GM21529 (cell line): ENCODE results near the gene EVX2.

Experiments used
- ATAC-seq: cut with Tn5 transposase; IDR thresholded peaks from one replicate; pipeline ENCODE4 v1.9.1; 2021; ENCODE audit not compliant: unreplicated experiment

Gene EVX2

DNA sequence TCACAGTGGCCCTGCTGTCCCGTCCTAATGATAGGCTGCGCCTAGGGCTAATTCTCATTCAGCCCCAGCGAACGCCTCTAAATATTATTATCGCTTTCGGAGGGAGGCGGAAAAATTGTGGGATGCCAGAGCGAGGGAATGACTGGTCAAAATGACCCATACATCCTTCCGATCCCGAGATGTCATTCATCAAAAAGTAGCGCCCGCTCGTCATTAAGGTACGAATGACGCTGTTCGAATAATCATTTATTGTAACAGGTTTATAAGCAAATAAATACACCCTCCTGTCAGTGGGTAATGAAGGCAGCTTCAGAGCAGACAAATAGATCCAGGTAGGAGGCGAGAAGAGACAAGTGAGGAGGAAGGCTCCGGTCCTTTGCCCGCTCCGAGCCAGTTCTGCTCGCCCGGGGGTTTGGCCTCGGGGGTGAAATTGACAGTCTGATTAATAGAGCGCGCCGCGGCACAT is at the start of gene EVX2:
Gene EVX2 (minus strand): TSS at position 167 of the 466 bp plus-strand sequence. CDS start 186 bp downstream, outside the sequence.
- ATAC-seq = no peak

DNA sequence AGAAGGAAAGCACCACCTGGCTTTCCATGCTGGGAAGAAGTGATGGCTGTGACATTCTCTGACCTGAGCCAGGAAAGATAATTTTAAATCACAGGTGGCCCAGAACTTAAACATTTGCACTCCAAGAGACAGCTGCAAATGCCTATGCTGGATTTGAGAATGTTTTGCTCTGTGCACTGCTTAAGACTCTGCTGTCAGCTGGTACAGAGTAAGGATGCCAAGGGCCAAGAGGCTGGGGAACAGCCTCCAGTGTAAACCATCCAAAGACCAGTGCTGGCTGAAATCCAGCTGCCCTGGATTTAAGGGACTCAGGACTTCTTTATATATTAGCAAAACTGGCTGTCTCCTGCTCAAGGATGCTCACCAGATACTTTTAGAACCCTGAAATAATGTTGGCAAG is 49.6 kb upstream of the EVX2 start:
- ATAC-seq = no peak

DNA sequence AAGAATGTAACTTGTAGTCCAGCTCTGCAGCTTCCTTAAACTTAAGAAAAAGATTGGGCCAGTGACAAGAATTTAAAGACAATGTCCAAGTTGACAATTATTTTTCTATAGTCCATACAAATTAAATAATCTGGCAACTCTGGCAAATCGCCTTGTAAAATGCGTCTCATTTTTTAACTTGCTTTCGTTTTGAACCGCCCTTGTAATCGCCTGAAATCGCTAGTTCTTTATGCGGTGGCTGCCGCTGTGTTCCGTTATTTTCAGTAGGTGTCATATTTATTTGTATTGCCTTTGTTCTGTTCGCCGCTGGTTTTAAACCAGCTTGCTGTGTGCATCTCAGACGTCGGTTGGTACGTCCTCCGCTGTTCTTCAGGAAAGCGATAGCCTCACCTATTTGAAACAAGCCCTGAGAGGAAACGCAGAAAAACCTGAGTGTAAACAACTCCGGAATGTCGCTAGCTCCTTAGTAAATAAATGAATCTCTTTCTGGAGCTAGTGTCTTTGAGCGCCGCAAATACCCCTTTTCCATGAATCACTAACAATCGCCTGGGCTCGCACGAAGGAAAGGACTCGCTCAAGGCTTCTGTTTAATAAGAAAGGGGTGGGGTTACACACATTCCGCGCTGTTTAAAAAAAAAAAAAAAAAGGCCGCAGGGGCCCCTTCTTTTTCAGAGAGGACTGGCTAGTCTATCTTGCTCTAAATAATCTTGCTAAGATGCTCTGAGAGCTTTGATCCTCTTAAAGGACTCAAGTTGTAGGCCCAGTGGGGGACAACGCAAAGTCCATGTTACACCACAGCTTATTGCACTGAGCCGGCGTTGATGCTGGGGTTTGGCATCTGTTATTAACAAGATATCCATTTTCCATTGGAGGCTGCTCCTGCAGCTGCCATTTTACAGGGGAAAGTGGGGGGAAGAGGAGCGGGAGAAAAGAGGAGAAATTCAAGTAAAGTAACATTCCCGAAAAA is 48.7 kb upstream of the EVX2 start:
- ATAC-seq = no peak

DNA sequence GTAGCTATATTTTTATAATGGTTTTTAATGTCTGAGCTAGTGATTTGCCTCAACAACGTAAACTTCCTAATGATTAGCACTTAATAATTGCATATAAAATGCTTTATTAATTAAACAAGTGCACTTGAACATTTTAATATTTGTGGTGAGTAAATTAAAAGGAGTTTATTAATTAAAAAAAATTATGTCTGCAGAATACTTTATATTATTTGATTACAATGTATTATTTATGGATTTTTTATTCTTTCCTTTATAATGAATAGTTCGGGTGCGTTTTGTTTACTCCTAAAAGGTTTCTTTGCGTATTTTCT is 48.0 kb upstream of the EVX2 start:
- no peak for ATAC-seq

DNA sequence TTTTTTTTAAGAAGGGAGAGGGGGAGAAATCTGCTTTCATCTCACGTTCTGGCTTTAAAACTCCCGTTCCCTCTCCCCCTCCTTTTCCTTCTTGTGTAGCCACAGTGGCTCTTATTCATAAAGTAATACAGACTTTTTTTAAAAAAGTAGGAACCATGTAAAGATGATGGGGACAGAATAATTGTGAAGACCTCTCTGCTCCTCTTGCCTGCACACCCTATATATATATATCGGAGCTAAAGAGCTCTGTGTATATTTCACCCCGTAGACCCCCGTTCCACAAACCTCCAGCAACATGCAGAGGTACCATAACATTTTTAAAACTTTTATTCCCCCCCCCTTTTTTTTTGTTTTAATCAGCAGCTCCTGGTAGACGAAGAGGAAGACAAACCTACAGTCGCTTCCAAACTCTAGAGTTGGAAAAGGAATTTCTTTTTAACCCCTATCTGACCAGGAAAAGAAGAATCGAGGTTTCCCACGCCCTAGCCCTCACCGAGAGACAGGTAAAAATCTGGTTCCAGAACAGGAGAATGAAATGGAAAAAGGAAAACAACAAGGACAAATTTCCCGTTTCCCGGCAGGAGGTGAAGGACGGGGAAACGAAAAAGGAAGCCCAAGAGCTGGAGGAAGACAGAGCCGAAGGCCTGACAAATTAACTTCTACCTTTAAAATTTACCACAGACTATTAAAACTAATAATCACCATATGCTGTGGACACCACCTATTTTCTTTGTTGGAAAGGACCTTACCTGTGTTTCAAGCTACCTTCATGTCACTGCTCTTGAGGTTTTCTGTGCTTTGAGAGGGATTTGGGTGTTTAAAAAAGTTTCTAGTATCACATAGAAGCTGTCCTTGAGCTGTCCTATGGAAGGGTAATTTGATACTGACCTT is 47.4 kb upstream of the EVX2 start:
- no peak for ATAC-seq

DNA sequence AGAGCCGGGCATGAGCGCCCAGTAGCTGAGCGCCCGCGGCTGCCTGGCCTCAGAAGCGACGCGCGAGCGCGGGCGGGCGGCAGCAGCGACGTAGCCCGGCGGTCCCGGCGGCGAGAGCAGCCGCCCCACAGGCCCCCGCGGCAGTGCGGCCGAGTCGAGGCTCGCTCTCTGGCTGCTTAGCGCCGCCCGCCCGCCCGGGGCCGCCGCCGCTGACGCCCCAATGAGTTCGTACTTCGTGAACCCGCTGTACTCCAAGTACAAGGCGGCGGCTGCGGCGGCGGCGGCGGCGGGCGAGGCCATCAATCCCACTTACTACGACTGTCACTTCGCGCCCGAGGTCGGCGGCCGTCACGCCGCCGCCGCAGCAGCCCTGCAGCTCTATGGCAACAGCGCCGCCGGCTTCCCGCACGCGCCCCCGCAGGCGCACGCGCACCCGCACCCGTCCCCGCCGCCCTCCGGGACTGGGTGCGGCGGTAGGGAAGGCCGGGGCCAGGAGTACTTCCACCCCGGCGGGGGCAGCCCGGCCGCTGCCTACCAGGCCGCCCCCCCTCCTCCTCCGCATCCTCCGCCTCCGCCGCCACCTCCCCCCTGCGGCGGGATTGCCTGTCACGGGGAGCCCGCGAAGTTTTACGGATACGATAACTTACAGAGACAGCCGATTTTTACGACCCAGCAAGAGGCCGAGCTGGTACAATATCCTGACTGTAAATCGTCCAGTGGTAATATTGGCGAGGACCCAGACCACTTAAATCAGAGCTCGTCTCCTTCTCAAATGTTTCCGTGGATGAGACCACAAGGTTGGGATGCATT is 46.6 kb upstream of the EVX2 start:
- ATAC-seq = no peak

DNA sequence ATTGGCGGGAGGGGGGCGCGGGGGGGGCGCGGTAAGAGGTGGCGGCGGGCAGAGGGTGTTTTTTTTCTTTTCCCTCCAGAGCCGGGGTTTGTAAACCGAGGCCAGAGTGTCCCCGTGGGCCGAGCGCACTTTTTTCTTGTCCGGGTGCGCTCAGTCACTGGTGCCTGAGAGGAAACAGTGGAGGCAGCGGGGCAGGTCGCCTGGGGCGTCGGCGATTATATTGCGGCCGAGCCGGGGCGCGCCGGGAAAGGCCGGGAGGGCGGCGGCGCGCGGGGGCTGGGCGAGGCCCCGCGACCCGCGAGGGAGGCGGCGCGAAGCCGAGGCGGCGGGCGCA is 46.0 kb upstream of the EVX2 start:
- ATAC-seq = no peak

DNA sequence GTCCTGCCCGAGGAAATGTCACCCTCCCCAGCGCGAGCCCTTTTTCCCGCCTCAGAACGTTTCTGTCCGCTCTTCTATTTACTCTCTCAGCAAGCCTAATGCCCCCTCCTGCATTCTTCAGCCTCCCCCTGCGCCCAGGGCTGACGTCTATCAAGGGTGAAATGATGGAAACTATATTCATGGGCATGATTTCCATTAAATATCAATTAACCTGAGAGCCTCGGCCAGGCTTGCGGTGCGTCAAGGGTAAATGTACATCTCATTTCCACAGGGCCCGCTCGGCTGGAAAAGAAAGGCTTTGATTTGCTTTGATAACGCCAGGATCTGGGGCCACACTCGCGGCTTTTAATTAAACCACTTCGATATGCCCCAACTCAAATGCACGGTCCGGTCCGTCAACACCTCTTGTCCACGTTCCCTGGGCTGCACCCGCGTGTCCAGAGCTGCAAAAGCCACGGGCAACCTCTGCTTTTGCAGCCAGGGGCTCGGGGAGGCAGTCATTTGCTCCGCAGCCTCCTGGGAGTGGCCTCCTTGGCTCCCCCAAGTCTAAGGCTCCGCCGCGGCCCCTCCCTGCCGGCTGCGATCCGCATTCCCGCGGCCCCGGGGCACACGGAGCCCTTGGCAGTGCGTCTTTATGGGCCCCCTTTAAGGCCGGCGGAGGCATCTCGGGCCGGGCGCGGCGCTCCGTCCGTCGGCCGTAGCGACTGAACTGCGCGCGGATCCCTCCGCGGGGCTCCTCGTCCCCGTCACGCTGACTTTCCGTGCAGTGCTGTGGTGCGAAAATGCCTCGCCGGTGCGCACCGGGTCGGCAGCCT is 45.4 kb upstream of the EVX2 start, which contains the start of gene HOXD8:
Gene HOXD8 (plus strand): TSS at position 724 of the 815 bp plus-strand sequence. CDS start 662 bp downstream, outside the sequence.
- ATAC-seq = no peak

DNA sequence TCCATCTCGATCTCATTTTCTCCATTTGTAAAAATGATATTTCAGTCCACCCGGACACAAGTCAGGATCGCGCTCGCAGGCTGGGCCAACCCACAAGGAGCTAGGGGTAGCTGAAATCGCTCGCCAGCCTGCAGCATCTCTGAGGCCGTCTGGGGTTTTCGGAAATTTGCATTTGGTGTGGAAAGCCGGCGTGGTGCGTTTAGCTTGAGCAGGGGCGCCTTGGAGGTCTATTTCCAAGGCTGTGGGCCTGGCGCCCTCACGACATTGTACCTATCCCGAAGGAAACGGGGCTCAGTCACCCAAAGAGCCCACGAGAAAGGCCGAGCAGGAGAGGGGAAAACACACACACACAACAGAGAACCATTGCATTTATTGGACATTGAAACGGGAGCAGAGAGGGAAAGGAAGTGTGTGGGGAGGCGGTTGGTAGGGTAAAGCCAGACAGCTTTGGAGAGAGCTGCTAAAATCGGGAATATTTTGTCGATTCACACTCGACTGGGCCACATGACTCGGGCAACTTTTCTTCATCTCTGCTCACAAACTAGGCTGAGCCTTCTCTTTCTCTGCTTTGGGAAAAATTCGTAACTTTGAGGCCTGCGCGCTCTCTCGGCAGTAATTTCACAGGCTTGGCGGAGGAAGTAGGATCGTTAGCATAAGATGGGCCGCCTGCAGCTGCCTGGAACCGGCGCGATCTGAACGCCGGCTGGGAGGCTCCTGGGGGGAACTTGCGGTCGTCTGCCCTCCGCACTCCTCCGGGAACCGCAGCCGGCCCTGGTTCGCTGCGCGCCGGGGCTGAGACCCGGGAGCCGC is 44.6 kb upstream of the EVX2 start:
- ATAC-seq = no peak

DNA sequence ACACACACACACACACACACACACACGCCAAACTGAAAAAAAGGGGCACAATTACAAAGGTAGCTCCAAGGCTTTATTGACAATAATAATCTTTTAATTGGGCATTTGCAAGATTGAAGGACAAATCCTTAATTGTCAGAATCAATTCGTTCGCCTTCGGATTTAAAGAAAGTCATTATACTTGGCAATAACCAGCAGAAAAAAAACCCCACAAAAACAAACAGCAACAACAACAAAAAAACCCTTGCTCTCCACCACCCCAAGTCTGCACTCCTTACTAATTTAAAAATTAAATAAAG is 44.0 kb upstream of the EVX2 start:
- no peak for ATAC-seq

DNA sequence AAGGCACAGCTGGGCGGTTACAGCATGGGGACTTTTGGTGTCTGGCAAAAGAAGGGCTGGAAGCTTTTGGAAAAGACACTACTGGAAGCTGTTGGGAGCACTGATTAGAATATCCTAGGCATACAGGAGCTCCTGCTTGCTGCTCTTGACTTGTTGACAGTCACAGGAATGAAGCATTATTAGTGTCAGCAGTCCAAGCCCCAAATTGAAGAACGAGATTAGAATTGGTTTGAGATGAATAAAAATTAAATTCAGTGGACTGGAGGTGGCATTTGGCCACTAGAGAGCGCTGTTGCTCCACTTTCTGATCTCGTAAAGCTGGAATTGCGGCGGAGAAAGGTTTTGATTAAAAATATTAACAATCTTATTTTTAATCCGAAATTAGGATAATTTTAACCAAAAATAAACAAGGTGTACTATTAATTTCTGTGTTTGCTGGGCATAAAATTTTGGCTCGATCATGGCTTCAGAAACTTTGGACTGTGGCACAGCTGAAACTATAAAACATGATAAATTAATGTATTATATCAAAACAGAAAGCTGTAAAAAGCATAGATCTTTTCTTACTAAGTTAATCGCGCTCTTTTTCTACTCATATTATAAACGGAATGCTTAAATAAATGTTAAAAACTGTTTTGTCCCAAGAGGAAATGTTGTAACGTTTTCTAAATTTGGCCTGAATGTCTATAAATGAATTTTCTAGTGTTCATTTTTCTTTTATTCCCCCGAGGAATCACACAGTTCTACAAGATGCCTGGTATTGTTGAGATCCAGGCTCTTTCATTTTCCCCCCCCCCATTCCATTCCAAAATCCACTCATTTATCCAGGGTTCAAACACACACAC is 43.4 kb upstream of the EVX2 start:
- ATAC-seq = no peak

DNA sequence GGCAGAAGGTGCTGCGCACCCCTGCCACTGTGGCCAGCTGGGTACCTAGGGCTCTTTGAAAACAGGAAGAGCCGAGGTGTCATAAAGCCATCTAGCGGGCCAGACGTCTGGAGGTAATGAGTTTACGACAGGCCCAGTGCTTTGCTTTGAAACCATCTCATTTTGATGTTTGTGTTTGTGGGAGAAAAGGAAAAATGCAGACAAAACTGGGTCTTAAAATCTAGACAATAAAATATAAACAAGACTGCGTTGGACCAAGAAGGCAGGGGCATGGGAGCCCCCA is 42.0 kb upstream of the EVX2 start:
- no peak for ATAC-seq

DNA sequence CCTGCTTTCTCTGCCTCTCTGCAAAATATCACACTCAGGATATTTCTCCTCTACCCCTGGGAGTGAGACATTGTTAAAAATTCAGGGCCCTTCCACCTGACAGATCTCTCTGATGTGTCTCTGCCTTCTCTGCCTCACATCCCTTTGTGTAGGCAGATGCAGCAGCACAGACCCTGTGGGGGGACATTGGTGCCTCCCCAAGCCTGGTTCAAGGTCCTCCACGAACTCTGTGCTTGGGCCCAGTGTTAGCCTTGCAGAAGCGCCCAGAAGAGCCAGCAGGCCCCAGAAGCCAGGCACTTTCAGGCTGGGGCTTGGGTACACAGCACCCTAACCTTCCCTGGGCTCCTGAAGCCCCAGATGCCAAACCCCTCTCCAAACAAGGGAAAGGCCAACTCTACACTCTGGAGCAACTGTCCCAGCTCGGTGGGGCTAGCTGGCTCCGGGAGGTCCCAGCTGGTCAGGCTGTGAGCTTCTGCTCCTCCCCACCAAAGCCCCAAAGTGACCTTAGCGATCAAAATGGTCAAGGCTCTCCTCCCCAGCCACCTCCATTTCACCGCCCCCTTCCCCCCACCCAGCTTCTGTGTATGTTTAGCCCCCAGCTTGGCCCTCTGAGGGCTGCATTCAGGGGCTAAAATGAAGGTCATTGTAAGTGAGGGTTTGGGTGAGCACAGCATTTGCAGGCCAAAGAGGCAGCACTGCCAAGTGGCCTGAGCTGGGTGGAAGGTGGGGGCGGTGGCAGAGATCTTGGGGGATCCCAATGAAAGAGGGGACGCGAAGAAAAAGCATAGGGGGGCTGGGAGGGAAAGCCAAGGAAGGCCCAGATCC is 41.4 kb upstream of the EVX2 start:
- ATAC-seq = no peak

DNA sequence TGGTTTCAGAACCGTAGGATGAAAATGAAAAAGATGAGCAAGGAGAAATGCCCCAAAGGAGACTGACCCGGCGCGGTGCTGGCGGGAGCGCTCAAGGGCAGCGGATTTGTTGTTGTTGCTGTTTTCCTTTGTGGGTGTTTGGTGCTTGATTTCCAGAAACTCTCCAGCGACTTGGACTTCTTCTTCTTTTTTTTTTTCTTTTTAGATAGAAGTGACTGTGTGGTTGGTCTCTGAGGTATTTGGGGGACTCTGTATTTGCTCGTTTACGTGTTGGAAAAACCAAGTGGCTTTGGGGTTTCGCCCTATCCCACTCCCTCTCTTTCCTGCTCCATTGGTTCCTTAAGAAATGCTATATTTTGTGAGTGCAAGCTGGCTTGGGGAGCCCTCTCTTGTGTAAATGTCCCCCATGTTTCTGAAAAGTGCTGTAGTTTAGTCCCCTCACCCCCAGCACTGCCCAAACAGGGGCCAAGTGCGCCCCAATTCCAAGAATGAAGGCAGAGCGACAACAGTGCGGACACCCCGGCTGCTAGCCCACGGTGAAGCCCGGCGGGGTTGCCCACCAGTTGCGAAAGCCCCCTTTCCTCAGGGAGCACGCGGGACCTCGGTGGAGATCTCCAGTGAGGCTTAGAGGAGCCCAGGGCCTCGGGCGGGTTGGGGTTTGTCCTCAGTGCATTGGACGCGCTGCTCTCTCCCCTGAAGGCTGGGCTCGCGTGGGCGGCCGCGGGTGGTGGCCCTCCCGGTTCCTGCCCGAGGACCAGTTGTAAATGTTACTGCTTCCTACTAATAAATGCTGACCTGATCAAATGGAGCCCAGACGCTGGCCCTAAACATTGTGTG is 40.6 kb upstream of the EVX2 start:
- ATAC-seq = no peak

DNA sequence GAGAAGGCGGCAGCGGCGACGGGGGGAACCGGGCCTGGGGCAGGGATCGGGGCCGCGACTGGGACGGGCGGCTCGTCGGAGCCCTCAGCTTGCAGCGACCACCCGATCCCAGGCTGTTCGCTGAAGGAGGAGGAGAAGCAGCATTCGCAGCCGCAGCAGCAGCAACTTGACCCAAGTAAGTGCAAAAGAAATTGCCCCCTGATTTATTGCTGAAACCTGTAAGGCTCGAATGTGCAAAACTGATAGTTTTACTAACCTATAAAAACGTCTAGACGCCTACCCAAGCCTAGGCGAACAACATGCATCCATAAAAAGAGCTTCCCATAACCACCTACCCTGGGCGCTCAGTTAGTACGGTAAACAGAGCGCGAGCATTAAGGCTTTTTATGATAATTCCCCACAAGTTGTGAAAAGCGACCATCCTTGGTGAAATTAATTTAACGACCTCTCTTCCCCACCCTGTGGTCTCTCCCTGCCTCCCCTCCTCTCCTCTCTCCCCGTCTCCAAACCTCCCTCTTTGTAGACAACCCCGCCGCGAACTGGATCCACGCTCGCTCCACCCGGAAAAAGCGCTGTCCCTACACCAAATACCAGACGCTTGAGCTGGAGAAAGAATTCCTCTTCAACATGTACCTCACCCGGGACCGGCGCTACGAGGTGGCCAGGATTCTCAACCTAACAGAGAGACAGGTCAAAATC is 39.8 kb upstream of the EVX2 start:
- ATAC-seq = no peak

DNA sequence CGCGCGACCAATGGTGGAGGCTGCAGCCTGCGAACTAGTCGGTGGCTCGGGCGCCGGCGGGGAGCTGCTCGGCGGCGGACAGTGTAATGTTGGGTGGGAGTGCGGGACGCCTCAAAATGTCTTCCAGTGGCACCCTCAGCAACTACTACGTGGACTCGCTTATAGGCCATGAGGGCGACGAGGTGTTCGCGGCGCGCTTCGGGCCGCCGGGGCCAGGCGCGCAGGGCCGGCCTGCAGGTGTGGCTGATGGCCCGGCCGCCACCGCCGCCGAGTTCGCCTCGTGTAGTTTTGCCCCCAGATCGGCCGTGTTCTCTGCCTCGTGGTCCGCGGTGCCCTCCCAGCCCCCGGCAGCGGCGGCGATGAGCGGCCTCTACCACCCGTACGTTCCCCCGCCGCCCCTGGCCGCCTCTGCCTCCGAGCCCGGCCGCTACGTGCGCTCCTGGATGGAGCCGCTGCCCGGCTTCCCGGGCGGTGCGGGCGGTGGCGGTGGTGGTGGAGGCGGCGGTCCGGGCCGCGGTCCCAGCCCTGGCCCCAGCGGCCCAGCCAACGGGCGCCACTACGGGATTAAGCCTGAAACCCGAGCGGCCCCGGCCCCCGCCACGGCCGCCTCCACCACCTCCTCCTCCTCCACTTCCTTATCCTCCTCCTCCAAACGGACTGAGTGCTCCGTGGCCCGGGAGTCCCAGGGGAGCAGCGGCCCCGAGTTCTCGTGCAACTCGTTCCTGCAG is 39.1 kb upstream of the EVX2 start, which contains the start of gene HOXD9:
Gene HOXD9 (plus strand): TSS at position 37 of the 728 bp plus-strand sequence. CDS start 50 bp downstream, at position 87.
- no peak for ATAC-seq
